Liver (tissue), 9 donors: ENCODE measurements around the gene TUFM. TPM values are rescaled to one million over a fixed set of nuclear protein-coding genes. Genes with fewer than 3 reads are reported as not detected.

Experiments
- DNase-seq: peaks from one replicate; pipeline ENCODE4 v3.0.0-alpha.2; 2017; ENCODE audit warnings: low spot score
- H3K27ac ChIP-seq, 2 donors: one replicate each; pipeline ENCODE4 v1.7.0; 2013; ENCODE audit warnings: inconsistent platforms in 2 of 2, low read length in 2 of 2, control low read depth in 1 of 2, low read depth in 1 of 2, mild to moderate bottlenecking in 1 of 2
- H3K27me3 ChIP-seq, 4 donors: one replicate each; pipeline versions ENCODE4 v1.6.1 to v1.7.0; 2013; ENCODE audit warnings: low read length in 3 of 4, inconsistent platforms in 1 of 4, mild to moderate bottlenecking in 1 of 4, moderate library complexity in 1 of 4; ENCODE audit not compliant: control insufficient read depth in 4 of 4, insufficient read depth in 4 of 4
- H3K36me3 ChIP-seq, 4 donors: one replicate each; pipeline versions ENCODE4 v1.6.1 to v1.7.0; 2013; ENCODE audit warnings: low read length in 3 of 4, mild to moderate bottlenecking in 3 of 4, low read depth in 1 of 4, moderate library complexity in 1 of 4; ENCODE audit not compliant: control insufficient read depth in 4 of 4, insufficient read depth in 3 of 4
- H3K4me1 ChIP-seq, 4 donors: one replicate each; pipeline versions ENCODE4 v1.6.1 to v1.7.0; 2013; ENCODE audit warnings: low read length in 3 of 4, mild to moderate bottlenecking in 3 of 4, moderate library complexity in 1 of 4; ENCODE audit not compliant: control insufficient read depth in 4 of 4, insufficient read depth in 4 of 4
- H3K4me3 ChIP-seq, 3 donors: one replicate each; pipeline versions ENCODE4 v1.6.1 to v1.7.0; 2013; ENCODE audit warnings: low read length in 3 of 3, control low read depth in 1 of 3, low read depth in 1 of 3, mild to moderate bottlenecking in 1 of 3
- H3K9ac ChIP-seq, 2 donors: one replicate each; pipeline ENCODE4 v1.7.0; 2013; ENCODE audit warnings: low read length in 2 of 2, mild to moderate bottlenecking in 2 of 2, moderate library complexity in 2 of 2, control low read depth in 1 of 2, low read depth in 1 of 2
- H3K9me3 ChIP-seq, 4 donors: one replicate each; pipeline versions ENCODE4 v1.6.1 to v1.7.0; 2013; ENCODE audit warnings: low read length in 3 of 4; ENCODE audit not compliant: control insufficient read depth in 4 of 4
- CTCF ChIP-seq: fragments of 150-350 bp; IDR thresholded peaks from 2 replicates; pipeline ENCODE4 v1.5.1; 2017; ENCODE audit warnings: improper control_type of control experiment, low read depth, low read length; ENCODE audit not compliant: missing input control
- EGR1 ChIP-seq, 2 donors: IDR thresholded peaks; 2 replicates each; pipeline ENCODE4 v1.6.1; 2016 to 2018; ENCODE audit warnings: antibody characterized with exemption in 2 of 2, low read depth in 2 of 2
- FOXA2 ChIP-seq: IDR thresholded peaks from 2 replicates; pipeline ENCODE4 v1.6.1; 2016; ENCODE audit warnings: antibody characterized with exemption
- MAX ChIP-seq: IDR thresholded peaks from 2 replicates; pipeline ENCODE4 v1.6.1; 2016; ENCODE audit warnings: antibody characterized with exemption
- RAD21 ChIP-seq, 2 donors: IDR thresholded peaks; 2 replicates each; pipeline ENCODE4 v1.6.1; 2016; ENCODE audit warnings: antibody characterized with exemption in 2 of 2, mild to moderate bottlenecking in 2 of 2
- REST ChIP-seq: IDR thresholded peaks from 2 replicates; pipeline ENCODE4 v1.6.1; 2016; ENCODE audit warnings: antibody characterized with exemption, mild to moderate bottlenecking
- RXRA ChIP-seq, 2 donors: IDR thresholded peaks; 2 replicates each; pipeline ENCODE4 v1.6.1; 2017 to 2018; ENCODE audit warnings: antibody characterized with exemption in 2 of 2, mild to moderate bottlenecking in 1 of 2
- SP1 ChIP-seq: IDR thresholded peaks from 2 replicates; pipeline ENCODE4 v1.6.1; 2018; ENCODE audit warnings: antibody characterized with exemption, mild to moderate bottlenecking
- TAF1 ChIP-seq: conservative IDR thresholded peaks from 2 replicates; pipeline ENCODE4 v1.6.1; 2016; ENCODE audit warnings: antibody characterized with exemption, mild to moderate bottlenecking
- YY1 ChIP-seq: IDR thresholded peaks from 2 replicates; pipeline ENCODE4 v1.6.1; 2016; ENCODE audit warnings: antibody characterized with exemption, mild to moderate bottlenecking
- WGBS: extraction: QIAGEN DNeasy Blood & Tissue Kit; methylation state at CpG from one replicate; pipeline ENCODE4 v1.1.7; 2013; 5-methylcytosine and 5-hydroxymethylcytosine counted together
- polyA plus RNA-seq, 2 donors: library from polyadenylated mRNA; stranded (reverse) in 1 of 2; unstranded in 1 of 2; fragments of 200-250 nt in 1 of 2; fragments of >200 nt in 1 of 2; fragmentation: Nextera tagmentation in 1 of 2; extraction: Ambion mirVana in 1 of 2; gene quantifications; one replicate each; pipeline versions ENCODE4 v1.2.1 to v1.2.3, GENCODE V29; 2013 to 2015
- total RNA-seq, 2 donors: library from RNA; depleted of rRNA; stranded (reverse); fragments of >200 nt; gene quantifications; one replicate each; pipeline ENCODE4 v1.2.3, GENCODE V29; 2014
- TF ChIP-seq, protein P1 (sequence below): IDR thresholded peaks from 2 replicates; pipeline ENCODE4 v1.6.1; 2016; ENCODE audit warnings: antibody characterized with exemption
- donor health status: healthy.
- donor health status: healthy.
- donor health status: healthy.
- donor health status: healthy.
- donor health status: healthy.

Gene TUFM
- total and polyA plus RNA-seq, 4 donors = 90.4 to 191 (median 136) TPM

GRCh38 chr16:28884045-28884444 lies 37.9 kb upstream of the TUFM start (continued):
- TF ChIP-seq CTCF = no peak
- no peak for TF ChIP-seq SP1
- TF ChIP-seq REST = no peak
- TF ChIP-seq RXRA (IDR thresholded peaks at IDR 0.05) = no peak
- no peak for TF ChIP-seq YY1
- TF ChIP-seq TAF1 = no peak
- no peak for TF ChIP-seq RAD21 (IDR thresholded peaks at IDR 0.05)

- WGBS = 78% methylated on average over 25 of the region's 25 CpGs
- Histone ChIP-seq H3K27ac (no peak overlapping the region), H3K4me1 (peaks cover 2 to 12% (median 11%) of the 10 kb centered on the region in 4 donors), H3K9me3 (no peaks in the 10 kb centered on the region), H3K4me3 (no peak overlapping the region), H3K36me3 (no peaks in the 10 kb centered on the region), H3K27me3 (no peaks in the 10 kb centered on the region), H3K9ac (no peak overlapping the region)
- no peak for DNase-seq
- TF ChIP-seq MAX = no peak
Observed at GRCh38 chr16:28883221-28883996, 37.3 kb upstream of the TUFM start.

GRCh38 chr16:28882551-28883160 lies 36.5 kb upstream of the TUFM start:
- Histone ChIP-seq H3K27ac (no peak overlapping the region), H3K9me3 (no peaks in the 10 kb centered on the region), H3K4me1 (peaks cover 2 to 12% (median 11%) of the 10 kb centered on the region in 4 donors), H3K4me3 (no peak overlapping the region), H3K27me3 (no peaks in the 10 kb centered on the region), H3K36me3 (no peaks in the 10 kb centered on the region), H3K9ac (no peak overlapping the region)
- no peak for DNase-seq
- 67% methylated on average over 24 of the region's 24 CpGs for WGBS
- TF ChIP-seq CTCF = no peak
- TF ChIP-seq MAX = no peak
- no peak for TF ChIP-seq REST
- TF ChIP-seq EGR1 (IDR thresholded peaks at IDR 0.05; ENCODE audit: low read depth in 2 of 2) = no peak
- TF ChIP-seq FOXA2 = no peak
- no peak for TF ChIP-seq YY1
- TF ChIP-seq, protein P1, sequence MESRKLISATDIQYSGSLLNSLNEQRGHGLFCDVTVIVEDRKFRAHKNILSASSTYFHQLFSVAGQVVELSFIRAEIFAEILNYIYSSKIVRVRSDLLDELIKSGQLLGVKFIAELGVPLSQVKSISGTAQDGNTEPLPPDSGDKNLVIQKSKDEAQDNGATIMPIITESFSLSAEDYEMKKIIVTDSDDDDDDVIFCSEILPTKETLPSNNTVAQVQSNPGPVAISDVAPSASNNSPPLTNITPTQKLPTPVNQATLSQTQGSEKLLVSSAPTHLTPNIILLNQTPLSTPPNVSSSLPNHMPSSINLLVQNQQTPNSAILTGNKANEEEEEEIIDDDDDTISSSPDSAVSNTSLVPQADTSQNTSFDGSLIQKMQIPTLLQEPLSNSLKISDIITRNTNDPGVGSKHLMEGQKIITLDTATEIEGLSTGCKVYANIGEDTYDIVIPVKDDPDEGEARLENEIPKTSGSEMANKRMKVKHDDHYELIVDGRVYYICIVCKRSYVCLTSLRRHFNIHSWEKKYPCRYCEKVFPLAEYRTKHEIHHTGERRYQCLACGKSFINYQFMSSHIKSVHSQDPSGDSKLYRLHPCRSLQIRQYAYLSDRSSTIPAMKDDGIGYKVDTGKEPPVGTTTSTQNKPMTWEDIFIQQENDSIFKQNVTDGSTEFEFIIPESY = no peak
- no peak for TF ChIP-seq RAD21 (IDR thresholded peaks at IDR 0.05)
- no peak for TF ChIP-seq TAF1
